GM19397 (cell line): Measurements from ENCODE around the gene PHKB.
"Not testable (repeated sequence)": the region's sequence is repeated elsewhere in the genome, so short reads cannot be mapped to it uniquely, and the experiment has no call there.

Experiments used
- ATAC-seq: cut with Tn5 transposase; IDR thresholded peaks from one replicate; pipeline ENCODE4 v1.9.1; 2021; ENCODE audit warnings: mild to moderate bottlenecking, moderate library complexity; ENCODE audit not compliant: unreplicated experiment

Gene PHKB

DNA sequence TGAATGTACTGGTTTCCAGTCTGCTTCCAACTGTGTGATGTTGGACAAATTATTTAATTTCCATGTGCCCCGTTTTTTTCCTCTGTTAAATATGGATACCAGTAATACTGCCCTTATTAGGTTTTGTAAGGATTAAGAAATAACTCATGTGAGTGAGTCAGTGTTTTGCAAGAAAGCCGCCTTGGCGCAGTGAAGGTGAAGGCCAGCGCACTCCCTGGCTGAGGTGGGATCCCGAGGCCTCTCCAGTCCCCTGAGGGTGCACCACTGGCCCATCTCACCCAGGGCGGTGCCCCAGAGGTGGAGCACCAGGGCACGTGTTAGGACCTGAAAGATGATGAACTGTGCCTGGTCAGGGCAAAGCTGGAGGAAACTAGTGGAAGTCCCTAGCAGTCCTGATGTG lies 43.5 kb downstream of the PHKB start:
- no peak for ATAC-seq

DNA sequence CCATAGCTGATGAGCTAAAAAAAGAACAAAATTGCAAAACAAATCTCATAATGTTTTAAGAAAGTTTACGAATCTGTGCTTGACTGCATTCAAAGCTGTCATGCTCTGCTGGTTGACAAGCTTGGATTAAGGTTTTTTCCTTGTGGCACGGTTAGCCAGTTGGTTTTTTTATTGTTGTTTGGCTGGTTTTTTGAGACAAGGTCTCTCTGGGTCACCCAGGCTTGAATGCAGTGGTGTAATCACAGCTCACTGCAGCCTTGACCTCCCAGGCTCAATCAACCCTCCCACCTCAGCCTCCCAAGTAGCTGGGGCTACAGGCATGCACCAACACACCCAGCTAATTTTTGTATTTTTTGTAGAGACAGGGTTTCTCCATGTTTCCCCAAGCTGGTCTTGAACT lies 45.7 kb downstream of the PHKB start:
- peak; percentile 53 for ATAC-seq

DNA sequence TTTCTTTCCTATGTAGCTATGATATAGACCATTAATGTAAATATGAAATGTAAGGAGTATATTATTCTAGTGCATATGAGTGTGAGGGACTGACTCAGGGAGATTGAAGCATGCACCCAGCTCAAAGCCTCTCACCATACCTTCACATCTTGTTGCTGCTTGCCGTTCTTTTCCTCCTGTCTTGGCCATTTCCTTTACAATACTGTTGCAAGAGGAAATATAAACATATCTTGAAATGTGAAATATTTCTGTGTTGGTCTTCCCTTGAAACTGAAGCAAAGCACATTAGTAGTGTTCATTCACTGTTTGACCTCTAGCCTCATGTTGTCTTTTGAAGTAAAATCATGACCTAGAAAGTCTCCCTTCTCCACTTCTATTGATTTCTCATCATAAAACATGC lies 46.6 kb downstream of the PHKB start:
- no peak for ATAC-seq

DNA sequence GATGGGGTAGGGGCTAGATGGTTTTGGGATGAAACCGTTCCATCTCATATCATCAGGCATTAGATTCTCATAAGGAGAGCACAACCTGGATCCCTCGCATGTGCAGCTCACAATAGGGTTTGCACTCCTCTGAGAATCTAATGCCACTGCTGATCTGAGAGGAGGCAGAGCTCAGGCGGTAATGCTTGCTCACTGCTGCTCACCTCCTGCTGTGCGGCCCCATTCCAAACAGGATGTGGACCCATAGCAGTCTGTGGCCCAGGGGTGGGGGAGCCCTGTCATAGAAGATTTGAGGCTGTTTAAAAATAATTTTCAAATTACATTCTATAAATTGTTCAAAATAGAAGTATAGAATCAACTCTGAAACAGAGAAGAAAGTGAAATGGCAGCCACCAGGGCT lies 50.8 kb downstream of the PHKB start:
- no peak for ATAC-seq

DNA sequence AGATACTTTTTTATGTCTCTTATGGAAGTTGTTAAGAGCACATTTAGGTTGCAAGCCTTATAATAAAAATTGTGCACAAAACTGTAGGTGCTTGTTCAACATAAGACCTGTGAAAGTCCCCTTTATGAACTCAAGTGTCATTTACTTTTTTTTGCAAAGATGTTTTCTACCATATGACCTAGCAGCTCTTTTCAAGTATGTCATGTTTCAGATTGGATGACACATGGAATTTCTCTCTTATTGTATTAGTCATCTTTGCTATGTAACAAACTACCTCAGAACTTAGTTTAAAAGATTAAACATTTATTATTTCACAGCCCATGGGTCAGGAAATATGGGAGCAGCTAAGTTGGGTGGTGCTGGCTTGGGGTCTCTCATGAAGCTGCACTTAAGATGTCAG lies 57.9 kb downstream of the PHKB start:
- no peak for ATAC-seq

DNA sequence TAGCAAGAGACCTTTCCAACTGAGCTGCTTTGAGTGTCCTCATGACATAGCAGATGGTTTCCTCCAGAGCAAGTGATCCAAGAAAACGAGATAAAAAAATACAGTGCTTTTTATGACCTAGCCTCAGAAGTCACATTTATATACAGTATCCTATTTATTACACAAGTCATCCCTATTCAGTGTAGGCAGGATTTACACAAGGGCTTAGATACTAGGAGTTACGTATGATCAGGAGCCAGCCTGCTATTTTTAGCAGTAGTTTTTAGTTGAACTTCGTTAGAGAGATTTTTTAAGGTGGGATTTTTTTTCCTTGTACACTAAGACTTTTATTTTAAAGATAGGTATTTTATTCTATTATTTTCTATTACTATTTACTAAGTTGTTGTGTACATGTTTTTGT lies 58.4 kb downstream of the PHKB start:
- no peak for ATAC-seq

DNA sequence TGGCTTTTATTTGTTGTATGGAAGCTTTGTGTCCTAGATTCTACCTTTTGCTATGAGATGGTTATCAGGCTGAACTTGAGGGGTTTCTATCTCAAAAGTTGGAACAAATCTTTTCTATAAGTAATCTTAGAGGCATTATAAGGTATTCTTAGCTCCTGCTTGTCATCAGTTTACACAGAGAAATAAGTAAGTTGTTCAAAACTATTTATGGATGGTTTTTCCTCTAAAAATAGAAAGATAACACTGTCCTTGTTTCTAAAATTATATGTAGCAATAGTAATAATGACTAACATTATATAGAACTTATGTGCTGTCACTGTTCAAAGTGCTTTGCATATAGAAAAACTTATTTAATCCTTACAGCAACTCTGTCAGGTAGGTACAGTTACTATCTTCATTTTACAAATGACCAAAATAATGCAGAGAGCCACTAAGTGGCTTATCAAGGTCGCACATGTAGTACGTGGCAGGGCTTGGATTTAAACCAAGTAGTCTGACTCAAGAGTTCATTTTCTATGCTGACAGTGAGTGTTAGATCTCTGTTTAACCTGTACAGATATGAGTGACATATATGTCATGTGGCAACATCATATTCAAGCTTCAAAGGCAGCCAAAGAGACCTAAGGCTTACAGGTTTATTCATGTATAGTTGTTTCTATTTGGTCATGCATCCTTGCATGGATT lies 59.0 kb downstream of the PHKB start:
- ATAC-seq: no peak

DNA sequence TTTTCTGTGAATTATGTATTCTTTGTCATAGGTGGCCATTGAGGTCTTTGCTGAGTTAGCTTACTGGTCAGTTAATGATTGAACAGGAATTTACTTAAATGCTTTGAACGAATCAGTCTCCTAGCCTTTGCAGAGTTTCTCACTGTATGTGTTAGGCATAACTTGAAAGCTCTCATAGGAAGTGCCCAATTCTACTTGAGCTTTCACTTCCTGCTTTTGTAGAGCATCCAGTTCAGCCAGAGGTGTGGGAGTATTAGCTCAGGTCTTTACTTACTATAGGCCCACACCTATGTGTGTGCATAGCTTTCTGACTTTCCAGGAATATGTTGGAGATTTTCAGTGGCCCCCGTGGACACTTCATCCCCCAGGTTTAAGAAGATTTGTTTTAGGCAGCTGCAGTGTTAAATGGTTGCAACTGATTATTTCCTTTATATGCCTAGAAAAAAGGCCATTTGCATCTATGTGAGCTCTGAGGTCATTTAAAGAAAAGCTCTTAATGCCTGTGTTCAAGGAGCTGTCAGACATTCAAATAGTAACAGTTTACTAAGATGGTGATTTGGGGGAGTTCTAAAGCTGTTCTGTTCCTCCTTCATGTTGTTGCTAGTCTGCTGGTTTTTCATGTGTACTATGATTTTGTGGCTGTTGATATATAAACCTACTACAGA lies 62.3 kb downstream of the PHKB start:
- ATAC-seq: peak; percentile 100

DNA sequence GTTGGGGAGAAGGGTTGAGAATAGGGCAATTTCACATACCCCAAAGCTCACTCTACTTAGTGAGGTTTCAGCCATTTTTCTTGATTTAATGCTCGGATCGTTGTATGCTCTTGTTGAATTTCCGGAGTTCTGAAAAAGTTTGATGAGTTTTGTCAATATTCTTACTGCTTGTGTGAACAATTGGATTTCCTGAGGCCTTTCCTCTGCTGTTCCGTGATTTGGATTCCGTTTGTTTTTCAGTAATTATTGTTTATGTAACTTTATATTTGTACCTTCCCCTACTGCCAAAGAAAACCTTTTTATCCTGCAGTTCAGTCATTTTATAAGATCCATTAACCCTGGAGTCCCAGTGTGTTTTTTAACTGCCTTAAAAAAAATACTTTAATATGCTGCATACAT lies 62.9 kb downstream of the PHKB start:
- no peak for ATAC-seq

DNA sequence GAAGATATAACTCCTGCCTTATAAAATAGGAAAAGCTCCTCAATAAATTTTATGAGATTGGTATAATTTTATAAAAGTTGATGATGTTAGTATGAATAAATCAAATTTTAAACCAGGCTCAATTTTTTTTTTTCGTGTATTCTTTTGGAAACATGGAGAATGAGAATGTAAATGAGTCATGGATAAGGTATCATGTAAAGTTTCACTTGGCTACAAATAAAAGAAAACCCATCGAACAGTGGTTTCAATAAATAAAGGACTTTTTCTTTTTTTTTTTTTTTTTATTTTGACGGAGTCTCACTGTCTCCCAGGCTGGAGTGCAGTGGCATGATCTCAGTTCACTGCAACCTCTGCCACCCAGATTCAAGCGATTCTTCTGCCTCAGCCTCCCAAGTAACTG lies 67.3 kb downstream of the PHKB start:
- ATAC-seq: no peak

DNA sequence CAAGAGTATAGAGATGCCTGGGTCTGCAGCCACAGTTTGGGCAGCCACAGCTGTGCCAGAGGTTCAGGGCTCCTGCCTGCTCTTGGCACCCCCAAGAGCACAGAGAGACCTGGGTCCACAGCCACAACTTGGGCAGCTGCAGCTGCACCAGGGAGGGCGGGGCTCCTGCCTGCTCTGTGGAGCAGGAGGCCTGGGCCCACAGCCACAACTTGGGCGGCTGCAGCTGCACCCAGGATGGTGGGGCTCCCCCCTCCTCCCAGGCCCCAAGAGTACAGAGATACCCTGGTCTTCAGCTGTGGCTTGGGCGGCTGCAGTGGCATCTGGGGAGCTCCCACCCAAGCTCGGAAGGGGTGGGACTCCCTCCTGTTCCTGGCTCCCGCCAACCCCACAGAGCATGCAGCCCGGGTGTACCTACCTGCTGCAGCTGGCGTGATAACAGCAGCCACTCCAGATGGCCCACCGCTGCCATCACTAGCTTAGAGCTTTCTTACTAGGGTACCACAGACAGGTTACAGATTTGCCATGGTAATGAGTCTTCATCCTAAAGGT lies 72.7 kb downstream of the PHKB start:
- ATAC-seq: no peak

DNA sequence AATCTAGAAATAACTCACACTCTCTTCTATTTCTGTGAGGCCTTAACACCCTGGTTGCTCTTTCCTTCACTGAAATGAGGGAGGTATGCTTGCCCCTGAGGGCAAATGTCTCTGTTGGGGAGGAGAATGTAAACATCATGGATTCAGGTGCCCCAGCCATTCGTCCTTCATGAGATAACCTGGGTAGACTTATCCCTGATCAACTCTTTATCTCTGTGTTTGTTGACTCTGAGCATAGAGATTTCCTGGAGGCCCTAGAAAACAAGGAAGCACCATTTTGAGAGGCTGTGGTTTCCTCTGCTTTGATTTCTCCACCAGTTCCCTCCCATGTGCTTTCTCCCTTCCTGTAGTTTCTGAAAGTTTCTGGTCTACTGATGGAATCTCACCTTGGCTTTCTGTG lies 77.3 kb downstream of the PHKB start:
- no peak for ATAC-seq

DNA sequence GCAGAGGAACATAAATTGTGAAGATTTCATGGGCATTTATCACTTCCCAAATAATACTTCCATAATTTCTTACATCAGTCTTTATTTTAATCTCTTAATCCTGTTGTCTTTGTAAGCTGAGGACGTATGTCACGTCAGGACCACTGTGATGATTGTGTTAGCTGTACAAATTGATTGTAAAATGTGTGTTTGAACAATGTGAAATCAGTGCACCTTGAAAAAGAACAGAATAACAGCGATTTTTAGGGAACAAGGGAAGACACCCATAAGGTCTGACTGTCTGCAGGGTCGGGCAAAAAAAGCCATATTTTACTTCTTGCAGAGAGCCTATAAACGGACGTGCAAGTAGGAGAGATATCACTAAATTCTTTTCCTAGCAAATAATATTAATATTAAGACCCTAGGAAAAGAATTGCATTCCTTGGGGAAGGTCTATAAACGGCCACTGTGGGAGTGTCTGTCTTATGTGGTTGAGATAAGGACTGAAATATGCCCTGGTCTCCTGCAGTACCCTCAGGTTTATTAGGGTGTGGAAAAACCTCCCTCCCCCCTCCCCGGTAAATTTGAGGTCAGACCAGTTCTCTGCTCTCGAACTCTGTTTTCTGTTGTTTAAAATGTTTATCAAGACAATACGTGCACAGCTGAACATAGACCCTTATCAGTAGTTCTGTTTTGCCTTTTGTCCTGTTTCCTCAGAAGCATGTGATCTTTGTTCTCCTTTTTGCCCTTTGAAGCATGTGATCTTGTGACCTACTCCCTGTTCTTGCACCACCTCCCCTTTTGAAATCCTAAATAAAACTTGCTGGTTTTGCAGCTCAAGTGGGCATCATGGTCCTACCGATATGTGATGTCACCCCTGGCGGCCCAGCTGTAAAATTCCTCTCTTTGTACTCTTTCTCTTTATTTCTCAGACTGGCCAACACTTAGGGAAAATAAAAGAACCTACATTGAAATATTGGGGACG lies 78.9 kb downstream of the PHKB start:
- ATAC-seq: not testable (repeated sequence)

DNA sequence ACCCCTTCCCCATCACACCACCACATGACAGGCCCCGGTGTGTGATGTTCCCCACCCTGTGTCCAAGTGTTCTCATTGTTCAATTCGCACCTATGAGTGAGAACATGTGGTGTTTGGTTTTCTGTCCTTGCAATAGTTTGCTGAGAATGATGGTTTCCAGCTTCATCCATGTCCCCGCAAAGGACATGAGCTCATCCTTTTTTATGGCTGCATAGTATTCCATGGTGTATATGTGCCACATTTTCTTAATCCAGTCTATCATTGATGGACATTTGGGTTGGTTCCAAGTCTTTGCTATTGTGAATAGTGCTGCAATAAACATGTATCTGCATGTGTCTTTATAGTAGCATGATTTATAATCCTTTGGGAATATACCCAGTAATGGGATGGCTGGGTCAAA lies 80.0 kb downstream of the PHKB start:
- ATAC-seq: not testable (repeated sequence)

DNA sequence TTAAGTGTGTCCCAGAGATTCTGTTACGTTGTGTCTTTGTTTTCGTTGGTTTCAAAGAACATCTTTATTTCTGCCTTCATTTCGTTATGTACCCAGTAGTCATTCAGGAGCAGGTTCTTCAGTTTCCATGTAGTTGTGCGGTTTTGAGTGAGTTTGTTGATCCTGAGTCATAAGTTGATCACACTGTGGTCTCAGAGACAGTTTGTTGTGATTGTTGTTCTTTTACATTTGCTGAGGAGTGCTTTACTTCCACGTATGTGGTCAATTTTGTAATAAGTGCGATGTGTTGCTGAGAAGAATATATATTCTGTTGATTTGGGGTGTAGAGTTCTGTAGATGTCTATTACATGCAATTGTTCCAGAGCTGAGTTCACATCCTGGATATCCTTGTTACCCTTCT lies 83.1 kb downstream of the PHKB start:
- not testable (repeated sequence) for ATAC-seq

DNA sequence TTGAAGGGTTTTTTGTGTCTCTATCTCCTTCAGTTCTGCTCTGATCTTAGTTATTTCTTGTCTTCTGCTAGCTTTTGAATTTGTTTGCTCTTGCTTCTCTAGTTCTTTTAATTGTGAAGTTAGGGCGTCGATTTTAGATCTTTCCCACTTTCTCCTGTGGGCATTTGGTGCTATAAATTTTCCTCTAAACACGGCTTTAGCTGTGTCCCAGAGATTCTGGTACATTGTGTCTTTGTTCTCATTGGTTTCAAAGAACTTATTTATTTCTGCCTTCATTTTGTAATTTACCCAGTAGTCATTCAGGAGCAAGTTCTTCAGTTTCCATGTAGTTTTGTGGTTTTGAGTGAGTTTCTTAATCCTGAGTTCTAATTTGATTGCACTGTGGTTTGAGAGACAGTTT lies 90.1 kb downstream of the PHKB start:
- not testable (repeated sequence) for ATAC-seq

DNA sequence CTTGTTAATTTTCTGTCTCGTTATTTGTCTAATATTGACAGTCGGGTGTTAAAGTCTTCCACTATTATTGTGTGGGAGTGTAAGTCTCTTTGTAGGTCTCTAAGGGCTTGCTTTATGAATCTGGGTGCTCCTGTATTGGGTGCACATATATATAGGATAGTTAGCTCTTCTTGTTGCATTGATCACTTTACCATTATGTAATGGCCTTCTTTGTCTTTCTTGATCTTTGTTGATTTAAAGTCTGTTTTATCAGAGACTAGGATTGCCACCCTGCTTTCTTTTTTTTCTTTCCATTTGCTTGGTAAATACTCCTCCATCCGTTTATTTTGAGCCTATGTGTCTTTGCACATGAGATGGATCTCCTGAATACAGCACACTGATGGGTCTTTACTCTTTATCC lies 90.6 kb downstream of the PHKB start:
- not testable (repeated sequence) for ATAC-seq

DNA sequence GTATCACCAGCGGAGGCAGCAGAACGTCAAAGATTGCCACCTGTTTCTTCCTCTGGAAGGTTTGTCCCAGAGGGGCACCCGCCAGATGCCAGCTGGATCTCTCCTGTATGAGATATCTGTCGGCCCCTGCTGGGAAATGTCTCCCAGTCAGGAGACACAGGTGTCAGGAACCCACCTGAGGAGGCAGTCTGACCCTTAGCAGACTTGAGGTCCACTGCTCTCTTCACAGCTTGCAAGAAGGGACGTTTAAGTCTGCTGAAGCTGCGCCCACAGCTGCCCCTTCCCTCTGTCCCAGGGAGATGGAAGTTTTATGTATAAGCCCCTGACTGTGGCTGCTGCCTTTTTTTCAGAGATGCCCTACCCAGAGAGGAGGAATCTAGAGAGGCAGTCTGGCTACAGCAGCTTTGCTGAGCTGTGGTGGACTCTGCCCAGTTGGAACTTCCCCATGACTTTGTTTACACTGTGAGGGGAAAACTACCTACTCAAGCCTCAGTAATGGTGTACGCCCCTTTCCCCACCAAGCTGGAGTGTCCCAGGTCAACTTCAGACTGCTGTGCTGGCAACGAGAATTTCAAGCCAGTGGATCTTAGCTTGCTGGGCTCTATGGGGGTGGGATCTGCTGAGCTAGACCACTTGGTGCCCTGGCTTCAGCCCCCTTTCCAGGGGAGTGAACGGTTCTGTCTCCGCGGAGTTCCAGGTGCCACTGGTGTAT lies 92.9 kb downstream of the PHKB start:
- no peak for ATAC-seq

DNA sequence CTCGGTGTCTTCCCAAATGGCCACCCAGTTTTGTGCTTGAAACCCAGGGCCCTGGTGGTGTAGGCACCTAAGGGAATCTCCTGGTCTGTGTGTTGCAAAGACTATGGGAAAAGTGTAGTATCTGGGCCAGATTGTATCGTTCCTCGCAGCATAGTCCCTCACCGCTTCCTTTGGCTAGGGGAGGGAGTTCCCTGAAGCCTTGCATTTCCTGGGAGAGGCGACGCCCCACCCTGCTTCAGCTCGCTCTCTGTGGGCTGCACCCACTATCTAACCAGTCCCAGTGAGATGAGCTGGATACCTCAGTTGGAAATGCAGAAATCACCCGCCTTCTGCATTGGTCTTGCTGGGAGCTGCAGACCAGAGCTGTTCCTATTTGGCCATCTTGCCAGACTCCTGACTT lies 93.5 kb downstream of the PHKB start:
- not testable (repeated sequence) for ATAC-seq

DNA sequence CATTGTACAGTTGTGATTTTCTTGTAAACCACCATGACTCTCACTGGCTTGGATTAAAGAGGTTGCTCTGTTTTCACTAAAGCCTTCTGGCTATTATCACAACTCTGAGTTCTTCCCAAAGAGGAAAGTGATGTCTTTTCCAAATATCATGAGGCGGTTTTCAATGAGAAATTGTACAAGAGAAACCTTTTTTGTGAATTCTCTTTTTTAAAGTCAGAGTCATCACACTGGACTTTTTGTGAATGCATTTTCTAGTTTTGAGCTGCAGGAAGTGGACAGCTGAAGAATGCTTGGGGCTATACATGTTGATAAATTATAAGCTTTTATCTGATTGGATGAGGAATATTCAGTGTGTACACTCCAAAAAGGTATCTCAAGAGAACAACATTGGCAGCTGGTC lies 100.2 kb downstream of the PHKB start:
- ATAC-seq: no peak

DNA sequence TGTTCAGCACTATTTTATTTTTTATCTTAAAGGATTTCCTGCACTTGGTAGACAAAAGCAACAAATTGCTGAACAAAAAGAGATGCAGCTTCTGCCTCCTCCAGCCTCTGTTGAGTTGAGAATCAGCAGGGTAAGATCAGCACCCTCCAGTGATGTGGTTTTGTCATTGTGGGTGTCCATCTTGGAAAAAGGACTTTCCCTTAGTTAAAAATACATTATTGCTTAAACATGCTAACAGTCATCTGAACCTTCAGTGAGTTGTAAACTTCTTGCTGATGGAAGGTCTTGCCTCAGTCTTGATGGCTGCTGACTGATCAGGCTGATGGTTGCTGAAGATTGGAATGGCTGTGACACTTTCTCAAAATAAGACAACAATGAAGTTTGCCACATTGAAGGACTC lies 101.2 kb downstream of the PHKB start:
- no peak for ATAC-seq
